Gastrocnemius medialis (tissue), 4 donors: ENCODE results near the gene RAPH1.

Source experiments
- CTCF ChIP-seq, 5 experiments: fragments of 450-650 bp in 3 of 5; fragments of 200-600 bp in 2 of 5; sonication (generic) in 2 of 5; IDR thresholded peaks in 4 of 5; conservative IDR thresholded peaks in 1 of 5; 1 replicate in 4 of 5; 2 replicates in 1 of 5; pipeline ENCODE4 v1.5.1; 2016 to 2019; ENCODE audit warnings: antibody characterized with exemption in 5 of 5, mild to moderate bottlenecking in 3 of 5, moderate library complexity in 3 of 5
- POLR2A ChIP-seq, 2 donors: fragments of 450-650 bp; IDR thresholded peaks; one replicate each; pipeline ENCODE4 v1.6.1; 2017; ENCODE audit warnings: antibody characterized with exemption in 2 of 2, mild to moderate bottlenecking in 2 of 2, moderate library complexity in 2 of 2

GRCh38 chr2:203580844-203581243 is 45.7 kb upstream of the RAPH1 start:
- TF ChIP-seq CTCF (IDR thresholded peaks at IDR 0.05 in 4 of 5, conservative IDR thresholded peaks at IDR 0.05 in 1 of 5) (no peak), POLR2A (IDR thresholded peaks at IDR 0.05) (no peak)
